HG03060 (cell line): ENCODE results near the gene TCF4.

Experiments used
- ATAC-seq: cut with Tn5 transposase; IDR thresholded peaks from one replicate; pipeline ENCODE4 v1.9.1; 2021; ENCODE audit warnings: low read depth, moderate number of reproducible peaks; ENCODE audit not compliant: unreplicated experiment

TCF4 gene

DNA sequence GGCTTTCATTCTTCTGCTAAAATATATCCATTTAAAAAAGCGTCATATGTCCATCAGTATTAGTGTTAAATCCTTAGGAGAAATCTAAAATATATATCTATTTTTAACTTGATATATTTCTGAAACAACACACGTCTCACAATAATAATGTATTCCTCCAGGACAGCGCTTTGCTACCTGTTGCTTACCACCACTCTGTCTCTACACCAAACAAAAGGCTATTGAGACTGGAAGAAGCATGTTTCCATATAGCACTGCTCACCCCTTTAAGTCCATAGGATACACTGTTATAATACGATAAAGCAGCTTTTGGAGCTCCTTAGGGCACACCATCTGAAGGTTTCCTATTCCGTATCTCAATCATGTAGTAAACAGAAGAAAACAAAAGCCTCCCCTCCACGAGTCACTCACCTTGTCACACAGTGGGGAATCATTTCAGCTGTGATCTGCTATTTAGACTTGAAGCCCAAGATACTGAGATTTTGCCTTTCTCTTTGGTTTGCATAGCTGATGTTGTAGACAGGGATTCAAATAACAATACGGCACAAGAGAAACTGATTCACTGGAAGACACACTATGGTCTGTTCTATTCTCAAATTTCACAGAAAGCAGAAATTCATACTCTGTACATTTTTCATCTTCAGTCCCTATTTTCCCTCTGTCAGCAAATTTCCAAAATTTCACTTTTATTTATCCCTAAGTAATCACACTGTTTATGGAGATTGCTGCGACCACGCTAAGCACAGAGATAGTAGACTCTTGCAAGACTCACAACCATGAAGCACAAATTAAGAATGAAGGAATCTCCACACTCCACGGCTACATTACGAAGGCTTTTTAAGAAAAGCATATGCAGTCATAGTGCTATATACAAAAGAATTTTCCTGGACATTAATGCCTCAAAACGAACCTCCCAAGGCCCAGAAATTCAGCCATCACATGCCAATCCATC is 187.1 kb downstream of the TCF4 start:
- ATAC-seq = no peak

DNA sequence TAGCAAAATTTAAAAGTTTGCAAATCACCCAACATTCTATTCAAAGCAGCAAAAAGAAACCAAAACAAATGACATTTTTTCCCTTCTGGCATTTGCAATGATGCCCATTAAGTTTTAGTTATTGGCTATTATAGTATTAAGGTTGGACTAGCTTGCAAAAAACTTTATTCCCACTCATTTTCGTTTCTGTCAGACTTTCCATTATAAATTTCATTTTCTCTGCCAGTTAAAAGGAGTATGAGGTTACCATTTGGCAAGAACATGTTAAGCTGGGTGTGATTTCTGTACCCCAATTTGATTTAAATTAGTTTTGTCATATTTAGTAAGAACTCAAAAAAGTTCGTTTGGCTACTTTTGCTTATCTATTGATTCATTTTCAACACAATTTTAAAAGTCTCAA is 187.9 kb downstream of the TCF4 start:
- no peak for ATAC-seq

DNA sequence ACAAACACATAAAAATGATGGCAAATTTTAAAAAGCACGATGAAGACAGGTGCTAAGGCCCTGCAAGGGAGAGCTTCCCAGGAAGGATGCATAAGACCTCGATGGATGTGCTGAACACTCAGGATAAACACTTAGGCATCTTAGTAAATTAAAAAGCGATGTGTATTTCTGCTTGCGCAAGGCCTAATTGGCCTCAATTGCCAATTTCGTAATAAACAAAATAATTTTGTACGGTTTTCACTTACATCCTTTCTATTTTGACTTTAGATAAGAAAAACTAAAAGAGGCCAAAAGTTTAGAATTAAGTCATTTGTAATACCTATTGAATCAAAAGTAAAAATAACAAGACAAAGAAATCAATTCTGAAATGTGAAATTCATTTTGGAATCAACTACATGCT is 189.1 kb downstream of the TCF4 start:
- no peak for ATAC-seq

DNA sequence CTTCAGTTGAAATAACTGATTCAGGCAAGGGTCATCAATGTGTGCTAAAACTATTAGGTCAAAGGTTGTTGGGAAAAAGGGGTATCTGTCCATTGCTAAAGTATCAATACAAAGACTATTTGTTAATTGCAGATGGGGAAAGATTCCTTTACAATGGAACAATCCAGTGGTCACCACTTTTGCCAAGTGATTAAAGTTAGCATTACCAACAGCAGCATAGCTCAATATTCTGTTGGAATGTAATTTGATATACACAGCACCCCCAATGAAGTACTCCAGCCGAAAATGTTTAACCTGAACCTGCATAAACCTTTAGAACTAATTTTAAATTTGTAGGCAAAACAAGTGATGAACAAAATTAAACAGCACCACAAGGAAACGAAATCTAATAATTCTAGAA is 191.0 kb downstream of the TCF4 start:
- no peak for ATAC-seq

DNA sequence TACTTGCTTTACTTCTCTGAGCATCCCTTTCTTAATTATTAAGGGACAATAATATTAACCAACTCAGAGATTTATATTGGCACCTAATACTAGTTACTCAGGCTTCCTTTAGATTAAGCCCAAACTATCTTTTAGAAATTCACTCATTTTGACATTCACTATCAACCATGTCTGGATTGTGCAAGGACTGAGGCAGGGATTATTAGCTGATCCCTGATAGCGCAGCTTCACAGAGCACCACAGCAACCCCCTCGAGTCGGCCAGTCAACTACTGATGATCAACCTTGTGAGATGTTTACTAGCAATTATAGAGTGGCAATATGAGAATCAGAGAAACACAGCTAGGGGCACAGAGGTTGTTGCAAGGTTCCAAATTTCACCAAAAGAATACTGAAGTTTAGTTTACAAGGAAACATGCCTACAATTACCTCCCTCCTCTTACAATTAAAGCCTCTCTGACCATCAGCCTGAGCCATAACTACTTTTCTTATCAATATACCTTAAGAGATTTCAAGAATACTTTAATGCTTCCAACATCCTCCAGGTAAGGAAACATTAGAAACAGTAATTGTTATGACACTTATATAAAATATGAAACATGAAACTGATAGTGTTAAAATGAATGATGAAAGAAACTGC is 191.6 kb downstream of the TCF4 start:
- ATAC-seq = no peak

DNA sequence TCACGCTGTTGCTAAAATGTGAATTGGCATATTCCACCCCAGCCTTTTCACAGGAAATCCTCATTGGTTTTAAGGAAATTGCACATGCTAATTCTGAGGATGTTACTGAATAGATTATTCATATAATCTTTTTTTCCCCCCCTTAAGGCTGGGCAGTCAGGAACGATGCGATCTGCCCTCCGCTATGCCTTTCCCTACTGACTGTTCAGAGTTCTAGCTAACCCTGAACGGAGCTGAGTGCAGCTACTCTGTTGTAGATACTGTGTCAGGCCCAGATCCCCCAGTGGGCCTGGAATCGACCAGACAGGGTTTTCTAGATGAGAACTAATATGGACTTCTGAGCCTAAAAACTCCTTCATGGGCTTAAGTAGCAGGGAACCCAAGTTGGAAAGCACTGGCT is 192.2 kb downstream of the TCF4 start:
- no peak for ATAC-seq

DNA sequence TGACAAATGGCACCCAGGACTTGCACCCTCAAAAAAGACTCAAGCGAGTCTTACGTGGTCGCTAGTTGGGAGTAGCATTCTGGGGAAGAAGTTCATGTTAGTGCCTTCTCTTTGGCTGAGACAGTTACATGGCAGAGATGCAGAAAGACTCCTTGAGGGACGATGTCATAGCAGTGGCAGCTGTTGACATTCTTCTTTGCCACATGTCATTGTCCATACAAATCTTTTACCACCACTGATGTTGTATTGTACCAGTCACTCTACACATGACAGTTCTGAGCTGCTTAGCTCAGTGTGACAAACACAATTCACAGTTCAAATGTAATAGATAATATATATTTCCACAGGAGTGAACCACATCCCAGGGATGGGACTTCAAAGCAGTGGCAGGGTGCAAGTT is 197.1 kb downstream of the TCF4 start:
- no peak for ATAC-seq

DNA sequence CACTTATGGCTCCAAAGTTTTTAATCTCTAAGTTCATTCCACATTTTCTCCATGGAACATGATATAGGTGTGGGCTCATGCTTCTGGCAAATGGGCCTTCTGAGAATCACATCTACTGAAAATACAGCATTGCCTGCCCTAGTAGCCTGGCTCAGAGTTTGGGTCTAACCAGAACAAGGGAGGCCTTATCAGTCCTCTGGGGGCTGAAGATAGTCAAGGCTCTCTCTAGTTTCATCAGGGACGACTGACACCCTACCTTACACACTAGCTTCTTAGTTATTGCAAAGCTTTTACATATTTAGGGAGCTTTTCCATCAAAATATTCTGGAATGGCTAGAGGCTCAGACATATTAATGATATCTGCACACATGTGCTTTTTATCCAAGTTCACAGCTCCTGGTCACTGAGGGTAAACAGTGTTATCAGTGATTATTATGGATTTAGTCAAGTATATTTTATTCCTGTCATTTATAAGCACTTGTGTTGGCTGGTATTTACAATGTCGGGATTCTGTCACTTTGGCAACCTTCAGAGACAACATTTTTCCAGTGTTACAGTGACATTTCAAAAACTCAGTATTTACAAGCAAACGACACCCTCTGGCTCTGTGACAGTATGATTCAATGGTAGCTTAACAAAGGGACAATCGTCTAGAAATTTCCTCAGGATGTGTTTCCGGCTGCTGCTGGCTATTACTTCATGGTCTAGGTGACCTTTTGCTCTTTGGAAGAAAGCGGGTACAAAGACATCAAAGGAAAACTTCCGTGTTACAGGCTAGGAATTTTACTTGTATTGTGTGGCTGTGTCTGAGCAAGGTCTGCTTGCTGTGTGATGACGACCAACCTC is 200.6 kb downstream of the TCF4 start:
- no peak for ATAC-seq

DNA sequence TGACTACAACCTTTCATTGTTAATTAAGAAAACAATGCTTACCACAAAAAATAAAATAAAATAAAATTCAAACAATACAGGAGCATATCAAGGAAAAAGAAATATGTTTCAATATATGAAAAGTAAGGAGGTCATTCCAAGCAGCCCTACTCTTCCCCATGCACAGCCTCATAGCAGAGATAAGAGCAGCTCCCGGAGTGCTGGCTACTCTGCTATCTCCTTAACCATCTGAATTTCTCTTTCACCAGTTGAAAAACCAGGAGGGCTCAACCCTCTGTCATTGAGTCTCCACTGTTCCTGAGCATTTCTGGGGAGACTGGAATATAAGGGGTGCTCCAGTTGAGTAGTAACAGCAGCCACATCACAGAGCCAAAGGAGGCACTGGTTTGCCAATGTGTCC is 201.4 kb downstream of the TCF4 start:
- ATAC-seq = no peak

DNA sequence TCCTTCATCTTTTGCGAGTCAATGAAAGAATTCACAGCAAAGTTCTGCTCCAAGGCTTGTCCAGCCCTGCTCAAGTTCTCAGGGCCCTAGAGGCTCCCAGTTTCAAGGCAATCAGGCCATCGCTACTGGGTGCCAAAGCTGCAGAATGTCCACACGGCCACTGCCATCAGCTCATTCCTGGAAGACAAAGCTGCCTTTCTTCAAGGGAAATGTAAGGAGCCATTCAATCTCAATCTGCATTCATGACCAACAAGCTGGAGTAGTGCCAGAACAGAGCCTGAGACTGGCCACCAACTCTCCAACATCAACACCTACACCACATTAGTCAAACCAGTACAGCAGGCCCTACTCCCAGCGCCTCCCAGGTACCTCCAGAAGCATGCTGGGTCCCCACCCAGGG is 202.2 kb downstream of the TCF4 start:
- no peak for ATAC-seq

DNA sequence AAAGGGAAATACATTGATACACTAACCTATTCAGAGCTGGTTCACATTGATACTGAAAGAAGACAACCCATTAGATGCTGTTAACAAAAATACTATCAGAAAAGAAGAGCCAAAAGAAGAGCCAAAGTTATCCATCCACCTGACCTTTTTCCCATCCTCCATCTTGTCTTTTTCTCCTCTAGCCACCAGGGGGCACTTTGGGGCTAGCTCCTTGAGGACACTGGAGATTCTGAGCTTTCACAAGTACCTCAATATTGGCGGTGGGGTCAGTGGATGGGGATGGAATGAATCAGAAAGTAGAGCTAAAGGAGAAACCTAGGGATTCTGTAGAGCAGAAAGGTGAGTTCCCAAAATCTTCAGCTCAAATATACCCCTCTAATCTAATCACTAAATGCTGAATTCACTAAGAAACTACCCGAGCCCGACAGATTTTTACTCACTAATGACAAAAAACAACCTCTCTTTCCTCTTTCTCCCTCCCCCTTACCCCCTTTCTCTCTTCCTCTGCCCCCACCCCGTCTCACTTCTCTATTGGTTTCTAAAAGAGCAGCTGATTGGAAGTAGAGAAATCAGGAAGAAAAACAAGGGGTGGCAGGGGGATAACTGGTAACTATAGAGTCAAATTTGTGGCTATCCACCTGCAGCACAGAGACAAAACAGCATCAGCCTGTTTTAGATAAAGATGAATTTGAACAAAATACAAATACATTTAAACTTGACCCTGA is 203.3 kb downstream of the TCF4 start:
- no peak for ATAC-seq

DNA sequence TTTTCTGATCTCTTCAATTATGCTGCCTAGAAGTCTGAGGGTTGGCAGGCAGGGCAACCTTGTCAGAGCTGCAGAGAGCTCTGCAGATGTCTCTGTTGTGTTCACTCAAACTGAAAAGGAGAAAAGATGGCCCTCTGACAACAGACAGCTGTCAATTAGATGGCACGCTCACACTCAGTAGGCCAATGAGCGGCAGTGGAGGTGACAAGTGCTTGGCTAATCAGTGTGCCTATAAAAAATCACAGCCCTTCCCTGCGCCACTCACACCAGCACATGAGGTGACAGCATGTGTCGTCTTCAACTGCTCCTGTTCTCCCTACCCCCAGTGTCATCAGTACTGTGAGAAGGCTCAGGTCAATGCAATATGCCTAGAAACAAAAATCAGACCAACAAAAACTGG is 203.9 kb downstream of the TCF4 start:
- ATAC-seq = no peak

DNA sequence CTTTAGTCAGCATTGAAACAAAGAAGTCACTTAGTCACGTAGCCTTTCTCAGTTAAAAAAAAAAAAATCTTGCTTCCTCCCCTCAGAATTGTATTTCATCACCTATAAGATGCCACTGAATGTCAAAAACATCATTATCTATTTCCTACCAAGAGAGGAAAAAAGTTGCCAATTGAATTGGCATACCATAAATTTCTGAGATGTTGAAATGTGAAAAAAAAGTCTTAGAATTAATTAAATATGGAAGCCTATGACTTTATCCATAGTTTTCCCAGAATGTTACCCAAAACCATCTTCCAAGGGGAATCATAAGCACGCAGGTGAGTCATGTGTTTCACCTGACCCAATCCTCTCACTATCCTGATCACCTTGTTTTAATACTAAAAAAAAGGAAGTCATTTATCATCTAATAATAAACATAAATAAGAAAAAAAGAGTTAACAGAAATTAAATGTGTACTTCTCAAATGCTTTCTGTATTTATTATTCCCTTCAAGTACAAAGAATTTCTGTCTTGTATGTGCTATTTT is 205.7 kb downstream of the TCF4 start:
- ATAC-seq = no peak

DNA sequence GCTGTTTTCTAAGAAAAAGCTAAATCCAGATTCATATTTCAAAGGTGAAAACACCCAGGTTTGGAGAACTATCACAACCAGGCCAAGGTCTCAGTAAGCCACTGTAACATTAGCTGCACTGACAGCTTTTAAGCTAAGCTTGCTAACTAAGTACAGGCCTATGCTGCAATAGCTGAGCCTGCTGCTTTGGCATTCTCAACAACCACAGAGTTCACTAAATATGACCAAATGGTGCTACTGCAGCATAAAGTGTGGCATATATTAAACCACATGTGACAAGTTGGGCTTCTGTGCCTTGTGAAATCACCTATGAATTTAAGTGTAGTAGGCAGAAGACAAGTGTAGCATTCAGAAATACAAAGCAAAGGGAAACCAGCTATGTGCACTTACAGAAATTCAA is 206.7 kb downstream of the TCF4 start:
- no peak for ATAC-seq

DNA sequence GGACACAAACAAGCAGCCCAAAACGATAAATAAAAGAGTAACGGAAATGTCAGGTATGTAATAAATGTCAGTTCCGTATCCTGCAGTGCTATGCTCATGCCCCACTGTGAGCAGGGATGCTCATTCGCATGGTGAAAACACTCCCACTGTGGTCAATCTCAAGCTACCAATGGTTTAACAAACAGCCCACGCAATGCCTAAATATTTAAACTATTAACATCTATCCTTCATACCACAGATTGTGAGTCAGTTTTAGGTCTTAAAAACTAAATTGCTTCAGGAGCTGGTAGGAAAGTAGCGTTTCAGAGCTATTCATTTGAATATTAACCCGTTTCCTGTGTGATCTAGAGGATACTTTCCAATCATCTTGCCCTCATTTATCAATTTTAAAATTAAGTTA is 207.4 kb downstream of the TCF4 start:
- no peak for ATAC-seq

DNA sequence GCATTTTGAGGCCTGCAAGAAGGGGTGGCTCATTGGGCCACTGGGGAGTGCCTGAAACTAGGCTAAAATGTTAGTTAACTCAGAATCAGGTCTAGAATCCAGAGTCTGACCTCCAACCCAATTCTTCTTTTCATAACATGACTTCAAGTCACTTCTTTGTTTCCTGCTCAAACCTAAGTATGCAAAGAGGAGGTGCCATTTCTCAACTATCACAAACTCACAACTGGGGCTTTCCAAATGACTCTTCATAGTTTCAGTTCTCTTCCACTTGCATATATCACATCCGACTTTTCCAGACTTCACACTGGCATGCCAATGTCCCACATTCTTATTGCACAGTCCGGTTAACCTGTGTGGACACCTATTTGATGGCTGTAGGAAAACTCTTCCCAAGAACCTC is 211.6 kb downstream of the TCF4 start:
- ATAC-seq = peak; percentile 91

DNA sequence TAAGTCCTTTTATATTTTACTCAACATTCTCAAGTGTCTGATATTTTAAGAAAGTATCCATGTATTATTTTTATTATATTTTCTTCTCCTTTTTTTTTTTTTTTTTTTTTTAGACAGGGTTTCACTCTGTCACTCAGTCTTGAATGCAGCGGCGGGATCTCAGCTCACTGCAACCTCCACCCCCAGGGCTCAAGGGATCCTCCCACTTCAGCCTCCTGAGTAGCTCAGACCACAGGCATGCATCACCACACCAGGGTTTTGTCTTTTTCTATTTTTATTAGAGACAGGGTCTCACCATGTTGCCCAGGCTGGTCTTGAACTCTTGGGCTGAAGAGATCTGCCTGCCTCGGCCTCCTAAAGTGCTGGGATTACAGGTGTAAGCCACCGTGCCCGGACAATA is 212.1 kb downstream of the TCF4 start:
- no peak for ATAC-seq

DNA sequence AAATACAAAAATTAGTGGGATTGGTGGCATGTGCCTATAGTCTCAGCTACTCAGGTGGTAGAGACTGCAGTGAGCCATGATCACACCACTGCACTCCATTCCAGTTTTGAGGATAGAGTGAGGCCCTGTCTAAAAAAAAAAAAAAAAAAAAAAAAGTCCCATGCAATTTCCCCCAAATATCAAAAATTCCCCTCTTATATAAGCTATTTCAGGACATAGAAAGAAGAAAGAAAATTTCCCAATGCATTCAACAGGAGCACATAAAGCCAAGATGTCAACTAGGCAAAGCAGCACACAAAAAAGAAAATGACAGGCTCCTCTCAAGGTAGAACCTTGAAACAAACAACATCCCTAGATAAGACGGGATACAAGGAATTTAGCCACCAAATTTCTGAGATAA is 213.3 kb downstream of the TCF4 start:
- no peak for ATAC-seq

DNA sequence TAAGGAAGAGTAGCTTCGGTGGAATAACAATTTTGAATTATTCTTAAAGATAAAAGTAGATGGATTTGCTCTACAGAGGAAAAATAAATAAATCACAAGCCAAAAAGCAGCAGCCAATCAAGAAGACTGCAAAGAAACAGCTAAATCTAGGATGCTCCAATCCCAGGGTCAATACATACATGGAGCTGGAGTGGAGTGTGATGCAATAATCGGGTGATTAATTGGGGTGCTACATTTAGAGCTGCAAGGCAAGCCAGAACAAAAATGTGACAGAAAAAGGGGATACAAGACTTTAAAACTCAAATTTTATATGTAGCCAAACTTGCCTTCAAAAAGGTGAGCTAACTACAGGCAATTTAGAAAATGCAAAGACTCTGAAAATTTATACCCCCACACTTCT is 215.8 kb downstream of the TCF4 start:
- no peak for ATAC-seq

DNA sequence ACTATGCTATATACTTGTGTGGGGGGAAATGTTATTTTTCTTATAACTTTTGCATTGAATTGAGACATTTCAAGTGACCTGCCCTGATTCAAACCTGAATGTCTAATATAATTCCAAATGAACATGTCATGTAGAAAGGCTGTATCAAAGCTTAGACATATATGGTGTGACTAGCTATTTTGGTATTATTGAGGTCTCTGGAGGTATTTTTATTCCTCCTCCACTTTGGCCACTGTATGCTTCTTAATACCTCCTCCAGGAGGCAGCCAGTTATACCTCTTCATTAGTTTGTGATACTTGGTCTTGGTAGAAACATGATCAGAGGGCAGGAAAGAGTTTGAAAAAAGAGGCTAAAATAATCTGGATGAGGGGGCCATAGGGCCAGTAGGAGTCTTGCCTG is 217.1 kb downstream of the TCF4 start:
- ATAC-seq = no peak
